ENCODE measurements around the gene SH3GL1. TPM values are rescaled to one million over a fixed set of nuclear protein-coding genes. Genes with fewer than 3 reads are reported as not detected.

SH3GL1 gene
- total and polyA plus RNA-seq, 2 experiments from 2014 or later, result 73.1 to 89.5 TPM

DNA sequence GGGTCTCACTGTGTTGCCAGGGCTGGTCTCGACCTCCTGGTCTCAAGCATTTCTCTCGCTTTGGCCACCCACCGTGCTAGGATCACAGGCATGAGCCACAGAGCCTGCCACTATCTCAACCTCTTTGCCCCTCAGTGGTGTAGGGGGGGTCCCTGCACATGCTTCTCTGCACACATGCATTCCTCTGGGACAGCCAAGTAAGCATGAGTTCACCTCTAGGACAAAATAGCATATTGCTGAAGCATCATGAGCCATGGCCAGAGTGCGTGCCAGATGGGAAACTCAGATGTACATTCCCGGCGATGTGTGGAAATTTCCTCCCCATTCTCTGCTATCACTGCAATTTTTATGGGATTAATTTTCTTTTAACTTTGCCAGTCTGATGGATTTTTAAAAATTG lies 25.2 kb upstream of the SH3GL1 start (continued):
- TF ChIP-seq, protein P1, sequence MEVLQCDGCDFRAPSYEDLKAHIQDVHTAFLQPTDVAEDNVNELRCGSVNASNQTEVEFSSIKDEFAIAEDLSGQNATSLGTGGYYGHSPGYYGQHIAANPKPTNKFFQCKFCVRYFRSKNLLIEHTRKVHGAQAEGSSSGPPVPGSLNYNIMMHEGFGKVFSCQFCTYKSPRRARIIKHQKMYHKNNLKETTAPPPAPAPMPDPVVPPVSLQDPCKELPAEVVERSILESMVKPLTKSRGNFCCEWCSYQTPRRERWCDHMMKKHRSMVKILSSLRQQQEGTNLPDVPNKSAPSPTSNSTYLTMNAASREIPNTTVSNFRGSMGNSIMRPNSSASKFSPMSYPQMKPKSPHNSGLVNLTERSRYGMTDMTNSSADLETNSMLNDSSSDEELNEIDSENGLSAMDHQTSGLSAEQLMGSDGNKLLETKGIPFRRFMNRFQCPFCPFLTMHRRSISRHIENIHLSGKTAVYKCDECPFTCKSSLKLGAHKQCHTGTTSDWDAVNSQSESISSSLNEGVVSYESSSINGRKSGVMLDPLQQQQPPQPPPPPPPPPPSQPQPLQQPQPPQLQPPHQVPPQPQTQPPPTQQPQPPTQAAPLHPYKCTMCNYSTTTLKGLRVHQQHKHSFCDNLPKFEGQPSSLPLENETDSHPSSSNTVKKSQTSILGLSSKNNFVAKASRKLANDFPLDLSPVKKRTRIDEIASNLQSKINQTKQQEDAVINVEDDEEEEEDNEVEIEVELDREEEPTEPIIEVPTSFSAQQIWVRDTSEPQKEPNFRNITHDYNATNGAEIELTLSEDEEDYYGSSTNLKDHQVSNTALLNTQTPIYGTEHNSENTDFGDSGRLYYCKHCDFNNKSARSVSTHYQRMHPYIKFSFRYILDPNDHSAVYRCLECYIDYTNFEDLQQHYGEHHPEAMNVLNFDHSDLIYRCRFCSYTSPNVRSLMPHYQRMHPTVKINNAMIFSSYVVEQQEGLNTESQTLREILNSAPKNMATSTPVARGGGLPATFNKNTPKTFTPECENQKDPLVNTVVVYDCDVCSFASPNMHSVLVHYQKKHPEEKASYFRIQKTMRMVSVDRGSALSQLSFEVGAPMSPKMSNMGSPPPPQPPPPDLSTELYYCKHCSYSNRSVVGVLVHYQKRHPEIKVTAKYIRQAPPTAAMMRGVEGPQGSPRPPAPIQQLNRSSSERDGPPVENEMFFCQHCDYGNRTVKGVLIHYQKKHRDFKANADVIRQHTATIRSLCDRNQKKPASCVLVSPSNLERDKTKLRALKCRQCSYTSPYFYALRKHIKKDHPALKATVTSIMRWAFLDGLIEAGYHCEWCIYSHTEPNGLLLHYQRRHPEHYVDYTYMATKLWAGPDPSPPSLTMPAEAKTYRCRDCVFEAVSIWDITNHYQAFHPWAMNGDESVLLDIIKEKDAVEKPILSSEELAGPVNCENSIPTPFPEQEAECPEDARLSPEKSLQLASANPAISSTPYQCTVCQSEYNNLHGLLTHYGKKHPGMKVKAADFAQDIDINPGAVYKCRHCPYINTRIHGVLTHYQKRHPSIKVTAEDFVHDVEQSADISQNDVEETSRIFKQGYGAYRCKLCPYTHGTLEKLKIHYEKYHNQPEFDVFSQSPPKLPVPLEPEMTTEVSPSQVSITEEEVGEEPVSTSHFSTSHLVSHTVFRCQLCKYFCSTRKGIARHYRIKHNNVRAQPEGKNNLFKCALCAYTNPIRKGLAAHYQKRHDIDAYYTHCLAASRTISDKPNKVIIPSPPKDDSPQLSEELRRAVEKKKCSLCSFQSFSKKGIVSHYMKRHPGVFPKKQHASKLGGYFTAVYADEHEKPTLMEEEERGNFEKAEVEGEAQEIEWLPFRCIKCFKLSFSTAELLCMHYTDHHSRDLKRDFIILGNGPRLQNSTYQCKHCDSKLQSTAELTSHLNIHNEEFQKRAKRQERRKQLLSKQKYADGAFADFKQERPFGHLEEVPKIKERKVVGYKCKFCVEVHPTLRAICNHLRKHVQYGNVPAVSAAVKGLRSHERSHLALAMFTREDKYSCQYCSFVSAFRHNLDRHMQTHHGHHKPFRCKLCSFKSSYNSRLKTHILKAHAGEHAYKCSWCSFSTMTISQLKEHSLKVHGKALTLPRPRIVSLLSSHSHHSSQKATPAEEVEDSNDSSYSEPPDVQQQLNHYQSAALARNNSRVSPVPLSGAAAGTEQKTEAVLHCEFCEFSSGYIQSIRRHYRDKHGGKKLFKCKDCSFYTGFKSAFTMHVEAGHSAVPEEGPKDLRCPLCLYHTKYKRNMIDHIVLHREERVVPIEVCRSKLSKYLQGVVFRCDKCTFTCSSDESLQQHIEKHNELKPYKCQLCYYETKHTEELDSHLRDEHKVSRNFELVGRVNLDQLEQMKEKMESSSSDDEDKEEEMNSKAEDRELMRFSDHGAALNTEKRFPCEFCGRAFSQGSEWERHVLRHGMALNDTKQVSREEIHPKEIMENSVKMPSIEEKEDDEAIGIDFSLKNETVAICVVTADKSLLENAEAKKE (CRISPR knock-in tag; IDR thresholded peaks at IDR 0.05), result no peak
- TF ChIP-seq, protein P2, sequence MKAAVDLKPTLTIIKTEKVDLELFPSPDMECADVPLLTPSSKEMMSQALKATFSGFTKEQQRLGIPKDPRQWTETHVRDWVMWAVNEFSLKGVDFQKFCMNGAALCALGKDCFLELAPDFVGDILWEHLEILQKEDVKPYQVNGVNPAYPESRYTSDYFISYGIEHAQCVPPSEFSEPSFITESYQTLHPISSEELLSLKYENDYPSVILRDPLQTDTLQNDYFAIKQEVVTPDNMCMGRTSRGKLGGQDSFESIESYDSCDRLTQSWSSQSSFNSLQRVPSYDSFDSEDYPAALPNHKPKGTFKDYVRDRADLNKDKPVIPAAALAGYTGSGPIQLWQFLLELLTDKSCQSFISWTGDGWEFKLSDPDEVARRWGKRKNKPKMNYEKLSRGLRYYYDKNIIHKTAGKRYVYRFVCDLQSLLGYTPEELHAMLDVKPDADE (IDR thresholded peaks at IDR 0.05), result no peak
- no peak for TF ChIP-seq ZNF331 (CRISPR knock-in tag; IDR thresholded peaks at IDR 0.05; ENCODE audit: low read depth)

DNA sequence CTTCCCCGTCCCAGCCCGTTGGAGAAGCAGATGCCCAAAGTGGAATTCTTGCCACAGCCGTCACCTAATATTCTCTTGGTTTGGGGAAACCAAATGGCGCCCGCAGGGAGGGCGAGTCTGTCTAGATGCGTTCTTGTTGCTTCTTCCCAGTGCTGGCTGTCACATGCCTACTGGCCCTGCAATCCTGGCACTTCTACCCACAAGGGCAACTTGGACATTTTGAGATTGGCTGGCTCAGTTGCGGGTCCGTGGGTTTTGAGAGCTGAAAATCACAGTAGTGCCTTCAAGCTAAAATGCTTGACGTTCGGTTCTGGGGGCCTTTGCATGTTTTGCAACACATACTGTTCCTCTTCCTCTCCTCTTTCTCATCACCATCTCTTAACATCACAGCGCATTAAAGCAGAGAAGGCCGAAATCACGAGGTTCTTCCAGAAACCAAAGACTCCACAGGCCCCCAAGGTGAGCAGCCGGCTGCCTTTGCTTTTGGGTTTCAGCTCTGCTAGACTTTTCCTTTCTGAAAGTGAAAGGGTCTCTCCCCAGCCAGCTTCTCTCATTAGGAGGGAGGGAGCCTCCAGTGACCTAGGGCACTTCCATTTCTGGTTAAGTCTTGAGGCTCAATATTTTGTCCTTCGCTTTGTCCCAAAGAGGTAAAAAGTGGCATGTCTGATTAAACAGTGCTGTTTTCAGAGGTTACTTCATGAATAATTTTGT lies 23.2 kb upstream of the SH3GL1 start:
- no peaks in the 10 kb centered on the region for H3K9me2 ChIP-seq (ENCODE audit: insufficient read depth)
- H3K4me1 ChIP-seq (ENCODE audit: insufficient read depth), result no peaks in the 10 kb centered on the region
- H3K36me3 Mint-ChIP-seq (ENCODE audit: low read depth), result peaks cover 83% of the 10 kb centered on the region
- no peak overlapping the region for H3K27ac ChIP-seq (ENCODE audit: low read depth)
- H3K4me1 Mint-ChIP-seq, result no peaks in the 10 kb centered on the region
- H3K27me3 ChIP-seq (ENCODE audit: insufficient read depth), result no peaks in the 10 kb centered on the region
- H3K27me3 Mint-ChIP-seq (ENCODE audit: insufficient read depth, low read depth, poor library complexity), result peaks cover 9% of the 10 kb centered on the region
- H3F3A ChIP-seq (replicated peaks; ENCODE audit: low read depth), result peaks cover 17% of the 10 kb centered on the region; the same call in 1 of the 2 replicates
- H4K20me1 ChIP-seq (replicated peaks; ENCODE audit: insufficient read depth), result peaks cover 38% of the 10 kb centered on the region
- no peaks in the 10 kb centered on the region for H3K9me3 Mint-ChIP-seq
- H3K4me3 ChIP-seq, result no peak overlapping the region
- H3K36me3 ChIP-seq (ENCODE audit: insufficient read depth), result peaks cover 78% of the 10 kb centered on the region
- no peak overlapping the region for H2AFZ ChIP-seq
- H3K27ac Mint-ChIP-seq, result no peak overlapping the region
- H3K79me2 ChIP-seq (replicated peaks; ENCODE audit: insufficient read depth), result peaks cover 41% of the 10 kb centered on the region
- no peak overlapping the region for H3K4me2 ChIP-seq
- no peak for ATAC-seq
- no peak overlapping the region for H3K4me3 Mint-ChIP-seq
- no peak for DNase-seq (ENCODE audit: low spot score)
- TF ChIP-seq ZNF114 (CRISPR knock-in tag; IDR thresholded peaks at IDR 0.05) (no peak), EZH2phosphoT487 (IDR thresholded peaks at IDR 0.05; ENCODE audit: unreplicated experiment) (no peak), CREB1 (CRISPR knock-in tag; IDR thresholded peaks at IDR 0.05; ENCODE audit: low read depth) (no peak), ZNF331 (CRISPR knock-in tag; IDR thresholded peaks at IDR 0.05; ENCODE audit: low read depth) (no peak), POLR2AphosphoS5 (IDR thresholded peaks at IDR 0.05; ENCODE audit: low read depth) (no peak), EZH2 (IDR thresholded peaks at IDR 0.05; ENCODE audit: low read depth, unreplicated experiment) (no peak), STAT1 (IDR thresholded peaks at IDR 0.05; ENCODE audit: unreplicated experiment) (no peak)
